GOT3 (cell line): ENCODE measurements around the gene PFN3.

Experiments
- DNase-seq: peaks from one replicate; lab custom pipeline; 2025; ENCODE audit warnings: mixed read lengths; lab: John Stamatoyannopoulos, UW

The PFN3 gene

DNA sequence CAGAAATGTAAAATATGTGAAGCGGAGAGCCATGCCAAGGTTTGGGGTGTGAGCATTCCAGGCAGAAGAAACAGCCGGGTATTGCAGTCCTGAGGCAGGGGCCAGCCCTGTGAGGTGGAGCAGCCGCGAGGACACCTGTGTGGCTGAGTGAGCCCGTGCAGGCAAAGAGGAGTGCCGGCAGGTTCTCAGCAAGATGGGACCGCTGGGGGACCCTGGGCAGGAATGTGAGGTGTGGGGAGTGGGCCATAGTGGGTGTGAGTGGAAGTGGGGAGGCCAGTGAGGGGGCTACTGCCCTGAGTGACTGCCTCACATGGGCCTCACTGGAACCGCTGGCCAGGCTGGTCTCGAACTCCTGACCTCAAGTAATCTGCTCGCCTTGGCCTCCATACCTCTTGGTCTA, 38.0 kb upstream of the PFN3 start:
- DNase-seq = no peak

DNA sequence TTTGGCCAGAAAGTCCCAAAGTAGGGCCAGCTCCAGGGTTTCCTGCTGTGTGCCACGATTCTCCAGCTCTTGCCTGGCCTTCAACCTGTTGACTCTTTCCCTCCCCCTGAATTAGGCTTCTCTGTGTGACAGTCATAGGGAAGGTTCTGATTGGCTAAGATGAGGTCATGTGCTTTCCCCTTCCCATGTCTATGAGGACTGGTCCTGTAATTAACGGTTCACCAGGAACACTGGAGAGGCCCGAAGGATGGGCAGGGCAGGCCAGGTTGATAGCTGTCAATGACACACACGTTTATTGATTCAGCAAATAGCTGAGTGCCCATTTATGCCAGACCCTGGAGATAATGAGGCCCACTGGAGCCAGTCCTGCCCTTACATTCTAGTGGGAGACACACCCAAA, 37.2 kb upstream of the PFN3 start:
- no peak for DNase-seq

DNA sequence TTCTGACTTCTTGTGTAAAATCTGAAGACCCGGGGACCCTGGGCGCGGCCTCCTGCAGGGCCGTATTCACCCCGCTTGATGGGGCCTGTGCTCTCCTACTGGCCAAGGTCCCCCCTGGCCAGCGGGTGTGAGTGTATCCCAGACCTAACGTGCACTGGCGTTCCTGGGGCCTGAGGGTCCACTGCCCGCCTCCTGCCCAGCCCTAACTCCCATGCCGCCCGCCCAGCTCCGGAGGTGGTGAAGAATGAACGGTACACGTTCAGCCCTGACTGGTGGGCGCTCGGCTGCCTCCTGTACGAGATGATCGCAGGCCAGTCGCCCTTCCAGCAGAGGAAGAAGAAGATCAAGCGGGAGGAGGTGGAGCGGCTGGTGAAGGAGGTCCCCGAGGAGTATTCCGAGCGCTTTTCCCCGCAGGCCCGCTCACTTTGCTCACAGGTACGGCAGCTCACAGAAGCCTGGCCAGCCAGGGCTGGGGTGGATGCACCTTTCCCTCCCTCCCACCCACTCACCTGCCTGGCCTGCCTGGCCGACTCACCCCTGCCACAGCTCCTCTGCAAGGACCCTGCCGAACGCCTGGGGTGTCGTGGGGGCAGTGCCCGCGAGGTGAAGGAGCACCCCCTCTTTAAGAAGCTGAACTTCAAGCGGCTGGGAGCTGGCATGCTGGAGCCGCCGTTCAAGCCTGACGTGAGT, 35.5 kb upstream of the PFN3 start:
- no peak for DNase-seq

DNA sequence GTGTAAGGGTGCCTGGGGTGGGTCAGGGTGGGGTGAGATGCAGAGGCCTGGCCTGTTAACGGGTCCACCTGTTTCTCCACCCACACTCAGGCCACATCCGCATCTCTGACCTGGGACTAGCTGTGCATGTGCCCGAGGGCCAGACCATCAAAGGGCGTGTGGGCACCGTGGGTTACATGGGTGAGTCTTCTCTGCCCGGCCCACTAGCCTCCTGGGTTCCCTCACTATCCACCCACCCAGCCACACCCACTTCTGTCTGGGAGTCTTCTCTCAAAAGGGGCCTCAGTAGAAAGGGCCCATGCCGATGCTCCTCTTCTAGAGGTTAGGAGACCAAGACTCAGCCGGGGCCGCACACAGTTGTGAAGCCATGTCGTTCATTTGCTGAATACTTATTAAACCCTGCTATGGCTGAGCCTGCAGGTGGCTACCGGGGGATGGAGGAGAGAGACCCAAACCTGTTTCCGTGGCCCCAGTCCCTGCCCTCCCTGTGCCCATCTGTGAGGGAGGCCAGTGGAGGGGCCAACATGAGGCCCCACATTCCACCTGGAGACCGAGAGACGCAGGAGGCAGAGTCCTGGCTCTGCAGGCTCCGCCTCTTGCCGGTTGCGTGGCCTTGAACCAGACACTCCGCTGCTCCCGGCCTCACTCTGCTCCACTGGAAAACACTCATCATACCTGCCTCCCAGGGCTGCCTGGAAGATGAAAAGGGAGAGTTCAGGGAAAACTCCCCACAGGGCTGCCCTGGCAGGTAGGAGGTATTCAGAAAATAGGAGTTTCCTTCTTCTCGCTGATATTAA, 34.7 kb upstream of the PFN3 start:
- DNase-seq = no peak

DNA sequence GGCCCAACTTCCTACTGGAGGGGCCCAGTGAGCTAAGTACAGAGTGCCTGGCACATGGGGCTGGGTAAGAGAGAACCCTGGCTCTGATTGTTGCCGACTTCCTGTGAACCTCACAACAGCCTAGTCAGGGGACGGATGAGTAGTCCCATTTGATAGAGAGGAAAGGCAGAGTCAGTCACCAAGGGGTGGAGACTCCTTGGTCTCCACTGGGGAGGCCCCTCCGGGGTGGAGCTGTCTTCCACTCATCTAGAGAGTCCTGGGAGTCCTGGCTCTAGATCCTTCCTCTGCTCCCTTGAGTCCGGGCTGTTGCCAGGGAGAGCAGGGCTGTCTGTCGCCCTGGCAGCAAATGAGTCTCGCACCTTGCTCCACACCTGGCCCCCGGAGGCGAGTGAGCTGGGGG, 34.0 kb upstream of the PFN3 start:
- no peak for DNase-seq

DNA sequence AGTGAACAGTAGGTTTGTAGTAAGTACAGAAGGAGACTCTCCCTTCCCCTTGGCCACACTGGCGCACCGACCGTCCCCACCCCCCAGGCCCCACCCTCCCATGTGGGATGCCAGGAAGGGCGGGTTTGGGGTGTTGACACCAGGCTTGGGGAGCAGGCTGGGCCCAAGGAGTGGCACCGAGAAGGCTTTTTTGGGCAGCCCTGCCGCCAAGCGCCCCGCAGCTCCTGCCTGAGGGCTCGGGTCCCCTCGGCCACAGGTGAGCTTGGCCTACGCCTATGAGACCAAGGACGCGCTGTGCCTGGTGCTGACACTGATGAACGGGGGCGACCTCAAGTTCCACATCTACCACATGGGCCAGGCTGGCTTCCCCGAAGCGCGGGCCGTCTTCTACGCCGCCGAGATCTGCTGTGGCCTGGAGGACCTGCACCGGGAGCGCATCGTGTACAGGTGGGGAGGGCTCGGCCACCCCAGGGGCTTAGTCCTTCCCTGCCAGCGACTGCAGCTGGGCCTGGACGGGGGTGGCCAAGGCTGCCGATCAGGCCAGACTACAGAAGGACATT, 33.3 kb upstream of the PFN3 start:
- no peak for DNase-seq

DNA sequence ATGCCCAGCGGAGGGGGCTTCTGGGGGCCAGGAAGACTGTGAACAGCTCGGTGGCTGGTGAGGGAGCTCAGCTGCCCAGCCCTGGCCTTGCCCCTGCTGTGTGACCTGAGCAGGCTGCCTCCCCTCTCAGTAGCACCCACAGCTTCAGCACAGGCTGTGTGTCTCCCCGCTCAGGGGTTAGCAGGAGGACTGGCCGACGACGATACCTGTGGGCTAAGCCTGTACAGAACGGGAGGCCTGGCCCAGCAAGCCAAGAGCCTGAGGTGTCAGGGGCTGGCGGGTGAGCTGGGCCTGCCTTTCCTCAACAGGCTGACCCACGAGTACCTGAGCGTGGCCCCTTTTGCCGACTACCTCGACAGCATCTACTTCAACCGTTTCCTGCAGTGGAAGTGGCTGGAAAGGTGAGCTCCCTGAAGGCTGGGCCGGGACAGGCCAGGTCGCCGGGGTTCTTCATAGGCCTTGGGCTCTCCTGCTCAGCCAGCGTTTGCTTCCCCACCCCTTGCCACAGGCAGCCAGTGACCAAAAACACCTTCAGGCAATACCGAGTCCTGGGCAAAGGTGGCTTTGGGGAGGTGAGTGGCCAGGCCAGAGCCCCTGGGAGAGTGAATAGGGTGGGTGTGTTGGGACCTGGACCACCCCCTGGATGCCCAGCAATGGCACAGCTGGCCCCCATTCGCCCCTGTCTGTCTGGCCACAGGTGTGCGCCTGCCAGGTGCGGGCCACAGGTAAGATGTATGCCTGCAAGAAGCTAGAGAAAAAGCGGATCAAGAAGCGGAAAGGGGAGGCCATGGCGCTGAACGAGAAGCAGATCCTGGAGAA, 32.6 kb upstream of the PFN3 start:
- DNase-seq = no peak

DNA sequence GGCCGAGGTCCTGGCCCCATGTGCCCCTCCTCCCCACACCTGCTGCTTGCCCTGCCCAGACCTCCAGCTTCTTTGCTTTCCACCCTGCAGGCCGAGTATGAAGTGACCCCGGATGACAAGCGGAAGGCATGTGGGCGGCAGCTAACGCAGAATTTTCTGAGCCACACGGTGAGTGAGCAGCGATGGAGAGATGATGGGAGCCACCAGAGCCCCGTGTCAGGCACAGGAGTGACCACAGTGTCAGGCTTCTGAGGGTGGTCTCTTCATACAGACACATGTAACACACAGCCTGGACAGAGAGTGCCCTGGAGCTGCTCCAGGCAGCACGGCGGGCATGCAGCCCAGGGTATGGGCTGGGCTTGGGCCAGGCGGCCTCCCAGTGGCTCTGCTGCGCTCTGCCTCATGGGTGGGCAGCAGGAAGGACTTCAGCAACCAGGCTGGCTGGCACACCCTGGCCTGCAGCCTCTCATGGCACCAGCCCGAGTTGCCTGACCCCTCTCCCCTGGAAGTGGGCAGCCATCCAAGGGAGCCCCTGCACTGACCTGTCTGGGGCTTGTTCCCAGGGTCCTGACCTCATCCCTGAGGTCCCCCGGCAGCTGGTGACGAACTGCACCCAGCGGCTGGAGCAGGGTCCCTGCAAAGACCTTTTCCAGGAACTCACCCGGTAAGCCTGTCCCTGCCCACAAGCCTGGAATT, 31.8 kb upstream of the PFN3 start:
- no peak for DNase-seq

DNA sequence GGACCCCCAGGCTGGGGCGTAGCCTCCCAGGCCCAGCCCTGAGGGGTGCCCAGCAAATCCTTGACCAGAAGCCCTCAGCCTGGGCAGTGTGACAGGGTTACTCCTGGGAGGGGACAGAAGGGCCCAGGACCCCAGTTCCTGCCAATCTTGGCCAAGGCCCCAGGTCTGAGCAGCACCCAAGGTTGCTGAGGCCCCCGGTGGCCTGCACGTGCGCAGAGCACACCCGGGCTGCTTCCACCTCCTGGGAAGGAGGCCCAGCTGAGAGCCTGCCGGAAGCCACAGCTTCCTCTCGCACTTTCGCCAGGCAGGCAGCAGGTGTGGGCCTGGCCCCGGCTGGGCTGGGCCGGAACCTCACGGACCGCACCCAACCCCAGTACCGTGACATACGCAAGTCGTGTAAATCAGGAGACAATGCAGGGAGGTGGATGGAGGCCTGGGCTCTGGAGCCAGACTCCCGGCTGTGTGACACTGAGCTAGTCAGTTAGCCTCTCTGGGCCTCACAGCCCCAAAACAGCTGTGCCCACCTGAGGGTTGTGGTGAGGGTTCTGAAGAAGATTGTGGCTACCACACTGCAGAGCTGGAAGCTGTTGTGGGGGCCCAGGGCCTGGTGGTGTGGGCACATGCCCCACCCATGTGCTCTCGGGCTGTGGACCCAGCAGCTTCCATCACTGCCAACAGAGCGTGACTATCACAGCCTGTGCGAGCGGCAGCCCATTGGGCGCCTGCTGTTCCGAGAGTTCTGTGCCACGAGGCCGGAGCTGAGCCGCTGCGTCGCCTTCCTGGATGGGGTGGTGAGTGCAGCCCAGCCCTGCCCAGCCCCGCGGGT, 31.1 kb upstream of the PFN3 start:
- no peak for DNase-seq

DNA sequence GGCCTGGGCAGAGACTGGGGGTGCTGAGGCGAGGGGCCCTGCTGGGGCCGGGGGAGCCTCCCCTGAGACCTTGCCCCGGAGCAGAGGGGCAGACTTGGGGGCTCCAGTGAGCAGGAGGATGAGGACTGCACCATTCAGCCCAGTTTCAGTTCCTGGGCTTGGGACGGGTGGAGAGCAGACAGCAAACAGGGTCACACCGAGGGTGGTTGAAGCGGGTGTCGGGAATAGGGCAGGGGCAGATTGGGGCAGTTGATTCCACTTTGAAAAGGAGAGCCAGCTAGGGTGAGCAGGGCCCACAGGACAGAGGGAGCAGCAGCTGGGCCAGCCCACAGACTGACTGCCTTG, 30.5 kb upstream of the PFN3 start:
- no peak for DNase-seq

DNA sequence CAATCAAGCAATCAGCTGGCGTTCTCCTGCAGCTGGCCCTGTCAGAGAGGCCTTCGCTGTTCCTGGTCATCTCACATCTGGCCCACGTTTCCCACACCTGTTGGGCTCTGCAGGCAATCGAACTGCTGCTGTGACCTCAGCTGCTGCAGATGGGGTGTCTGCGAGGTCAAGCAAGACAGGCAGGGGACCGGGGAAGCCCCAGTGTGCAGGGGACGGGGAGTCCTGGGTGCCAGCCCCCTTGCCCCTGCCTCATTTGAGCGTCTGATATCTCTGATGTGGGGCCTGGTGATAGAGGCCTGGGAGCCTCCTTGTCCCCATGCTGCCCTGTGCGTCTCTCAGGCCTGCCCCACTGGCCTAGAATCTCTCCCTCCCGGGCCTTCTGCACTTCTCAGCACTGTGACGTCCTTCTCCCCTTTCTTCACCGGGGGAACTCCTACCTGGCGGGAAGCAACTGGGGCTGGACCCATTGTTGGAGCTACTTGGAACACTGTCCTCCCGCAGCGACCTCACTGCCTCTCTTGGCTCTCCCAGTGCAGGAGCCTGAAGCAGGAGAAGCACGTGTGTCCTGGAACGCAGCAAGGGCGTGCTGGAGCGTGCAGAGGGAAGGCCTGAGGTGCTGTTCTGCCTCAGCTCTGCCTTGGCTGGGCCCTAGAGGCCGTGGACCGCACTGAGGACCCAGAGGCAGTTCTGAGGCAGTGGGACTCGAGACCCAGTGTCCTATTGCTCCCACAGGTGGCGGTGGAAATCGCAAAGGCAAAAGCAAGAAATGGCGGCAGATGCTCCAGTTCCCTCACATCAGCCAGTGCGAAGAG, 29.9 kb upstream of the PFN3 start:
- DNase-seq = no peak

DNA sequence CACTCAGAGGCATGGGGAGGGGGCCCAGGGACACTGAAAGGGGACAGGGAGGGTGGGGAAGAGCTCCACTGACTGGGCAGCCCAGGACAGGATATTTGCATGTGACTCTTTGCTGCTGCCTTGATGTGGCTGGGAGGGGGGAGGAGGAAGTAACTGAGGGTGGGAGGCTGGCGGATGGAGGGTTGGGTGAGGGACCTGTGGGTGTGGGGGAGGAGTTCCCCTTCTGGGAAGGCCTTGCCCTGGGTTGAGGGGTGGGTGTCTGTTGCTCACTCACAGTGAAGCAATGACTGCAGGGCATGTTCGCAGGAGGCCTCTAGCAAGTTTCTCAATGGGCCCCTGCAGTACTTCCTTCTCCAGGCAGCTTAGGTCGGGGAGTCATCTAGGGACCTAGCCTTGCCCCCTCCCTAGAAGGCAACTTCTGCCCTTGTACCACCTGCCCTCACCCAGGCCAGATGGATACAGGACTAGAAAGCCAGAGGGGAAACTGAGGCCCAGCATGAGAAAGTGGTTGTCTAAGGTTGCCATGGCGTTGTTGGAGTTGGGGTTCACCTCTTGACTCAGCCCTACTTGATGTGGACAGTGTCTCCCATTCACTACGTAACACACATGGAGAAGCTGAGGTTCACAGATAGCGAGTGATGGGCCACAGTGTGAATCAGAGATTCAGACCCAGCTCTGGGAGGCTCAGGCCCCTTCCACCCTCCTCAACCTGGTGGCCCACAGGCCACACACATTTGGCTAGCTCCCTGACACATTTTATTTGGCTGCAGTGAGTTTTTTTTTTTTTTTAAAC, 29.0 kb upstream of the PFN3 start:
- DNase-seq = no peak

DNA sequence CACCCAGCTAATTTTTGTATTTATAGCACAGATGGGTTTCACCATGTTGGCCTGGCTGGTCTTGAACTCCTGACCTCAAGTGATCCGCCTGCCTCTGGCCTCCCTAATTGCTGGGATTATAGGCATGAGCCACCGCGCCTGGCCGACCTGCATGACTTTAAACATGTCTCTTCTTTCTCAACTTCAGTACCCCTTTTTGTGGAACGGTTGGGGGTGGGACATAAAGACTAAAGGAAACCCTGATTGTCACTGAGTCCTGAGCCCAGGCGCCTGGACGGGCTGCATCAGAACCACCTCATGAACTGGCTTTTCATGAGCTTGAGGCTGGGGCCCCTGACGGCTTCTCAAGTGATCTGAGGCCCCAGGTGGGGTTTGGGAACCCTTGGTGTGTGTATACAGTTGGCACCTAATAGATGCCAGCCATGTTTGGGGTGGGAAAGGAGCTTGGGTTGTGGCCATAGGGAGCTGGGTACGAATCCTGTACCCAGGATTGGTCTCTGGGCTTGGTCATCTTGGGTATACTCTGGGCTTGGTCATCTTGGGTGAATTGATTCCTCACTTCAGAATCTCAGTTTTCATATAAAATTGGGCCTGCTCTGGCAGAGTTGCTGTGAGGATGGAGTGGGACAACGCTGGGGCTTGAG, 28.2 kb upstream of the PFN3 start:
- DNase-seq = no peak

DNA sequence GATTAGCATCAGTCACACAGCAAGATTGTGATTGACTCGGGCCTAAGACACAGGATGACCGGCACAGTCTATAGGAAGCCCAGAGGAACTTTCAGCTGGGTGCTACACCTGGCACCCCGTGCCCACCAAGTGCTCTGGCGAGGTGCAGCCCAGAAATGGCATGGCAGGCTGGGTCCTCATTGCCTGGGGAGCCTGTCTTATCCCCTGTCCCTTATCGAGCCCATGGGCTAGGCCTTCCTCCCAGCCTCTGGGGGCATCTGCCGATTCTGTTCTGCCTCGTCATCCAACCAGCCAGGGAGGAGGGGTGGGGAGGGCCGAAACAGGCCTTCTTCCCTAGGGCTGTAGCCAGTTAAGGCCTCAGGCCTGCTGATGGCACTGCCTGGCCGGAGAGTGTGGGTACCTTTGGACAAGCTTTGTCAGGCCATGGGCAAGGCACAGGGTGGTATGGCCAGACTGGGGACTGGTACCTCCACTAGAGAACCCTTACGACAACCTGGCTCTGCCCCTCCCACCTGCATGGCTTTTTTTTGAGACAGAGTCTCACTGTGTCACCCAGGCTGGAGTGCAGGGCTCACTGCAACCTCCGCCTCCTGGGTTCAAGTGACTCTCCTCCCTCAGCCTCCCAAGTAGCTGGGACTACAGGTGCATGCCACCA, 27.6 kb upstream of the PFN3 start:
- DNase-seq = no peak

DNA sequence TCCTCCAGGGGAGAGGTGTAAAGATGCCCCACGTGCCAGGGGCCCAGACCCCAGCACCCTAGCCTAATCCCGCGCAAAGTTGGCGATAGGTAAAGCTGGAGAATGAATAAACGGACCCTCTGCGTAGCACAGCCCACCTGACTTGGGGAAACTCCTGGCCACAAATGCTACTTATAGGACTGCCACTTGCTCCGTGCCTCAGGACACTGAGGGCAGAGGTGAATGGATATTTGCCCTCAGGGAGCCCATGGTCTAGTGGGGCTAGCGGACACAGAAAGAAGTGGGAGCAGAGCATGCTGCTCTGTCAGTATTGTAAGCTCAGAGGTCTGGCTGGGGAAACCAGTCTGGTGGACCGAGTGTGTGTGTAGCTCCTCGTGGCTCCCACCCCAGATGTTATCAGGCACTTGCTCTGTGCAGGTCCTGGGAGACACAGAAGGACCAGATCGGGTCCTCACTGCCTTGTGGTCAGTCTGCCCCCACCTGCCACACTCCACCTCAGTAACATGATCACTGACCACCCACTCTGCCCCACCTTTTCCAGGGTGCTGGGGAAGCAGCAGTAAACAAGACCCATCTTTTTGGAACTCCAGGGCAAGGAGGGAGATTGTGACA, 26.9 kb upstream of the PFN3 start:
- no peak for DNase-seq

DNA sequence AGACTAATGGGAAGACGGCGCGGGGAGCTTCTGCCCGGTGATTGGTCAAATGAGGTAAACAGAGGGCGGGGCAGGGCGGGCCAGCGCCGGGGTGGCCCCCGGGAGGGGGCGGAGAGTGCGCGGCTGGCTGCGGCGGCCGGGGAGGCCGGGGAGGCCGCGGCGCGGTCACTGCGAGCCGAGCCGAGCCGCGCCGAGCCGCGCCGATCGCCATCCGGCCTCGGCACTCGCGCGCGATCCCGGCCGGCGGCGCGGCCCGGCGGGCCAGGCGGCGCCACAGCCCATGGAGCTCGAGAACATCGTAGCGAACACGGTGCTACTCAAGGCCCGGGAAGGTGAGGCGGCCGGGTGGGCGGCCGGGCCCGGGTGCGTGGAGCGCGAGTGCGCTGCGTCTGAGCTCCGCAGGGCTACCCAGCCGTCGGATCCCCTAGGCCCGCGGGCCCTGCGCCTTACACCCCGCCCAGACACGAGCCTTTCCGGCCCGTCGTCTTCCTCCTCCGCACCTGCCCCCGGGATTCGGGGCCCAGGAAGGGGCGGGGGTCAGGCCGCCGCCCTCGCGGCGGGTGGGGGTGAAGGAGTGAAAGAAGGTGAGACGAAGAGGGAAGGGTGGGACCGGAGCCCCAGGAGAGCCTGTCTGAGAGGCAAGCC, 26.2 kb upstream of the PFN3 start, which contains the start of gene GRK6:
TSS of gene GRK6 (plus strand) at position 111 of the 645 bp plus-strand sequence. CDS start at position 281, 170 bp downstream.
- no peak for DNase-seq
